Measurements from ENCODE around the gene RTN4R.

The RTN4R gene

GRCh38 chr22:20235389-20235991 is 32.6 kb downstream of the RTN4R start:
- no peak overlapping the region for H3K4me3 ChIP-seq (ENCODE audit: low read length)
- no peak for TF ChIP-seq CTCF (IDR thresholded peaks at IDR 0.05; ENCODE audit: insufficient read depth, low read depth, low read length, missing control alignments)

GRCh38 chr22:20234760-20235388 is 33.2 kb downstream of the RTN4R start:
- DNase-seq (ENCODE audit: low read depth): no peak
- TF ChIP-seq CTCF (IDR thresholded peaks at IDR 0.05; ENCODE audit: insufficient read depth, low read depth, low read length, missing control alignments): no peak
- no peak overlapping the region for H3K4me3 ChIP-seq (ENCODE audit: low read length)

More at GRCh38 chr22:20235389-20235991, 32.6 kb downstream of the RTN4R start:
- DNase-seq (ENCODE audit: low read depth): no peak

- no peak overlapping the region for H3K4me3 ChIP-seq (ENCODE audit: low read length)
- no peak for TF ChIP-seq CTCF (IDR thresholded peaks at IDR 0.05; ENCODE audit: insufficient read depth, low read depth, low read length, missing control alignments)
- no peak for DNase-seq (ENCODE audit: low read depth)
Observed at GRCh38 chr22:20234314-20234682, 33.8 kb downstream of the RTN4R start.

DNA sequence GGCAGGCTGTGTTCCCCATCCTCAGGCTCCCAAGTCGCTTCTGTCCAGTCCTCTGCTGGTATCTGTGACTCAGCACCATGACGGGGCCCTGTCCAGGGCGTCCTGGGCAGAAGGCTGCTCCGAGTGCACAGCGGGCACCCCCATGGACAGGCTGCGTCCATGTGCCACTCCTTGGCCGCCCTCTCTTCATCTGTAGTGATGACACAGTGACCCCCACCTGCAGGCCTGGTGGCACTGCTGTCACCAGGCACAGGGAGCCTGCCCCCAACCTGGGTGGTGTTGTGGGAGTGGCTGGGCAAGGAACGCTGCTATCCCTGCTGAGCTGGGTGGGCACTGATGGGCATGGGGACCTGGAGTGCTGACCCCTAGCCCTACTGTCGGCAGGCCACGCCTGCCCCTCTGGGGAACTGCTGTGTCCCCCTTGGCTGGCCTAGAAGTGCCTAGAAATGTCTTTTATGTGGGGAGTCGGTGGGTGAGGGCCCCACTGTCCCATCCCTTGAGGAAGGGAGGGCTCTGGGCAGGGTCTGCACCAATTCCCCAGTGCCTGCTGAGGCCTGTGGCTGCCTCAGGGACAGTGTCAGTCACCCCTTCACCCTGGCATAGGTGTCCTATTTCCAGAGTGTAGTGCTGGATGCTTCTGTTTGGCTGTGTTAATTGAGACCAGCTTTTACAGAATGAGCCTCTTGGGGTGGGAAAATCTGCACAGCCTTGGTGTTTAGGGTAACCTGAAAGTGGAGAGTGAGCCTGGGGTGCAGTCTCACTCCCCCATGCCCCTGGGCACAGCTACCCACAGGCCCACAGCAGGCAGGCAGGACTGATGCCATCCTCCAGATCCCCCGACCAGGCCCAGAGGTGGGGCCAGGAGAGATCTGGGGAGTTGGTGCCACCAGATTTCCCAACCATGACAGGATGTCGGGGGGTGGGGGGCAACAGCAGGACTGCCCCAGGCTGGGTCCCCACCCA is 34.5 kb downstream of the RTN4R start:
- no peak for TF ChIP-seq CTCF (IDR thresholded peaks at IDR 0.05; ENCODE audit: insufficient read depth, low read depth, low read length, missing control alignments)
- H3K4me3 ChIP-seq (ENCODE audit: low read length): no peak overlapping the region

GRCh38 chr22:20232781-20233180 is 35.3 kb downstream of the RTN4R start:
- no peak overlapping the region for H3K4me3 ChIP-seq (ENCODE audit: low read length)
- TF ChIP-seq CTCF (IDR thresholded peaks at IDR 0.05; ENCODE audit: insufficient read depth, low read depth, low read length, missing control alignments): no peak
- no peak for DNase-seq (ENCODE audit: low read depth)

More for the DNA sequence above, 34.5 kb downstream of the RTN4R start:
- DNase-seq (ENCODE audit: low read depth): no peak

- TF ChIP-seq CTCF (IDR thresholded peaks at IDR 0.05; ENCODE audit: insufficient read depth, low read depth, low read length, missing control alignments): no peak
- H3K4me3 ChIP-seq (ENCODE audit: low read length): no peak overlapping the region
- no peak for DNase-seq (ENCODE audit: low read depth)
Observed at GRCh38 chr22:20232237-20232598, 35.9 kb downstream of the RTN4R start.
